Measurements from ENCODE around the gene C16orf74.

- TF ChIP-seq POLR2AphosphoS5 (IDR thresholded peaks at IDR 0.05; ENCODE audit: borderline replicate concordance, low read depth, low read length) (peak; percentile 54; the same call in 1 of the 2 replicates), EZH2 (IDR thresholded peaks at IDR 0.05) (no peak), FOXP2 (optimal IDR thresholded peaks at IDR 0.05; ENCODE audit: control extremely low read depth, extremely low read length, insufficient read depth) (no peak)
Observed at GRCh38 chr16:85688586-85689284, 62.2 kb downstream of the C16orf74 start, which contains the start of gene GINS2.

Measured in SK-N-MC (cell line).